BLaER1 treated with 17β-estradiol and CSF1 and Interleukin-3, amounts not matched to agents 10 nM and 100 nM (cell line): ENCODE measurements around the gene MPHOSPH8.
"Not testable (repeated sequence)": the region's sequence is repeated elsewhere in the genome, so short reads cannot be mapped to it uniquely, and the experiment has no call there.

Source experiments
- H3K27ac ChIP-seq, 11 experiments: shearing (Covaris generic); formaldehyde crosslinking; 2 replicates each; pipeline ENCODE4 v1.8.1; 2022
- H3K27me3 ChIP-seq, 11 experiments: shearing (Covaris generic); formaldehyde crosslinking; 2 replicates each; pipeline ENCODE4 v1.8.1; 2022
- H3K36me3 ChIP-seq, 11 experiments: shearing (Covaris generic); formaldehyde crosslinking; 2 replicates each; pipeline ENCODE4 v1.8.1; 2022
- H3K4me1 ChIP-seq, 10 experiments: shearing (Covaris generic); formaldehyde crosslinking; 2 replicates each; pipeline ENCODE4 v1.8.1; 2022
- H3K4me2 ChIP-seq, 11 experiments: shearing (Covaris generic); formaldehyde crosslinking; 2 replicates each; pipeline ENCODE4 v1.8.1; 2022
- H3K4me3 ChIP-seq, 10 experiments: shearing (Covaris generic); formaldehyde crosslinking; 2 replicates each; pipeline ENCODE4 v1.8.1; 2022
- H3K9ac ChIP-seq, 11 experiments: shearing (Covaris generic); formaldehyde crosslinking; 2 replicates each; pipeline ENCODE4 v1.8.1; 2022
- H3K9me3 ChIP-seq, 11 experiments: shearing (Covaris generic); formaldehyde crosslinking; replicated peaks in 1 of 11; 2 replicates each; pipeline ENCODE4 v1.8.1; 2022
- H4K20me1 ChIP-seq, 11 experiments: shearing (Covaris generic); formaldehyde crosslinking; 2 replicates each; pipeline ENCODE4 v1.8.1; 2022
- Cebpa-rat ChIP-seq, 11 experiments: shearing (Covaris generic); IDR thresholded peaks; 2 replicates each; pipeline ENCODE4 v1.8.1; 2022

The MPHOSPH8 gene

DNA sequence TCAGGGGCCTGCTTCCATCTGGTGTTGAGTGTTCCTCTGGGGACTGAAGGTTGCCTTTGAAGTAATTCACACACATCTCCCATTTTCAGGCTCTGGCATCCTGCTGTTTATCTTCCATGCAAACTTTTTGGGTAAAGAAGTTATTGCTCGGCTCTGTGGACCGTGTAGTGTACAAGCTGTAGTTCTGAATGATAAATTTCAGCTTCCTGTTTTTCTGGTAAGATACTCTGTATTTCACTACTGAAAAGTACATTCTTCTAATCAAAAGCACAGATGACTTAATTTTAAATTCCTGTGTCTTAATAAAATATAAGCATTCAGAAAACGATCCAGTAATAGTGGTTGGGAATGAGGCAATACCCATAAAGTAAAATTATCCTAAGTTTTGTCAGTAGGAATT lies 36.7 kb downstream of the MPHOSPH8 start:
- H3K9ac ChIP-seq = no peak overlapping the region
- H3K4me1 ChIP-seq = peaks cover 0 to 13% (median 9%) of the 10 kb centered on the region in 10 experiments; a peak in 7 of 20 replicates
- no peaks in the 10 kb centered on the region for H3K9me3 ChIP-seq
- no peak overlapping the region; a peak in 1 of 22 replicates for H3K27ac ChIP-seq
- H3K36me3 ChIP-seq = peaks cover 99 to 100% (median 100%) of the 10 kb centered on the region in 11 experiments
- H3K4me2 ChIP-seq = no peak overlapping the region; a peak in 4 of 22 replicates
- no peak overlapping the region for H3K4me3 ChIP-seq
- peaks cover 0 to 66% (median 31%) of the 10 kb centered on the region in 11 experiments; a peak in 17 of 22 replicates for H4K20me1 ChIP-seq
- TF ChIP-seq Cebpa-rat (IDR thresholded peaks at IDR 0.05) = no peak
- no peaks in the 10 kb centered on the region for H3K27me3 ChIP-seq

DNA sequence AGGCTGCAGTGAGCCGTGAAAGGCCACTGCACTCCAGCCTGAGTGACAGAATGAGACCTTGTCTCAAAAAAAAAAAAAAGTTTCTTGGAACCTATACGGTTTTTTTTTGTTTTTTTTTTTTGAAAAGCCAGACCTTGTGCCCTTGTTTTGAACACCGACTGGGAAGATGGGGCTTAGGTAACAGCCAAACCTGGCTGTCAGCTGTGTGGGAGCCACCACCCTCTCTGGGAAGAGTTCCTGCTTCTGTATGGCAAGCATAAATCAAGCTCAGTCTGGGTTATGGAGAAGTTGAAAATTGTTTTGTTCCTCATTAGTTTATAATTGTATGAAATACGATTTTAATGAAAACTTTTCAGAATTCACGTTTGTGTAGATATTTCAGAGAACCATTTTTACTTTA lies 39.5 kb downstream of the MPHOSPH8 start:
- Histone ChIP-seq H3K9ac (no peak overlapping the region), H3K27me3 (no peaks in the 10 kb centered on the region), H3K4me1 (peaks cover 0 to 18% (median 12%) of the 10 kb centered on the region in 10 experiments; a peak in 15 of 20 replicates), H3K27ac (no peak overlapping the region), H3K9me3 (no peaks in the 10 kb centered on the region), H3K36me3 (peaks cover 91 to 99% (median 98%) of the 10 kb centered on the region in 11 experiments), H3K4me2 (no peak overlapping the region), H4K20me1 (peaks cover 0 to 39% (median 18%) of the 10 kb centered on the region in 11 experiments; a peak in 15 of 22 replicates), H3K4me3 (no peak overlapping the region)
- no peak for TF ChIP-seq Cebpa-rat (IDR thresholded peaks at IDR 0.05)

DNA sequence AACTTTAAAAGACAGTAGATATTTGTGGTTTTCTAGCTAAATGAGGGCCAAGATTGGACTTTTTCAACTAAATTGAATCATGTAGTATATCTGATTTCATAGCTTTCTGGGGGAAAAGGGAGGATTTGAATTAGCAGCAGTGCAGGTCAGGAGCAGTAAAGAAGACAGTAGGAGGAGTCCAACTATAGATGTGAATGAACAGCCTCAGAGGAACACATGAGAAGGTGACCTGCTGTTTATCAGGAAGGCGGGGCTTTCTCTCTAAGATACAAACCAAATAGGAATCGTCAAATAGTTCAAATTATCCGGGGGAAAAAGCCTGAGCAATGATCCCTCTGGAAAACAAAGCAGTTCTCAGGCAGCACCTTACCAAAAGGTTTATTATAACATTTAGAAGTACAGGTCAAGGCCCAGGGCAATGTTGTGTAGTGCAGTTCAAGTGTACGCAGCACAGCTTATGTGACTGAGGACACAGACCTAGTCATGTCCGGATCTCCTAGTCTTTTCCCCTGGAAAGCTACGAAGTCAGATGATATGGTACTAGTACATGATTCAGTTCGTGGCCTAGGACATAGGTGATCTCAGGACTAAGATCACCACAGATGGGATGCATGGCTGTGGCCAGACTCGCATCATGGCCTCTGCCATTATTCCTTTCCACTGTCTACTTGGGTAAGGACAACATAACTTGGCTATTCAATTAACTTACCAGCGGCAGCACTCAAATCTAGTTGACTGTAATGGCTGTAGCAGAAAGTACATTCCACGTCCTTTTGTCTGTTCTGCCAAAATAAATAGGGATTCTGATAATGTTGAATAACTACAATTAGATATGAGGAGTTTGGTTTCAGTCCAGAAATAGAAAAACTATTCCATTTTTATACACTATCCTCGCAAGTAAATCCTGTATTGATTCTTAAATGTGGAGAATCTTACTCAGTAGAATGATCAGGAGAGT lies 40.3 kb downstream of the MPHOSPH8 start:
- no peak overlapping the region for H3K27ac ChIP-seq
- H4K20me1 ChIP-seq = peaks cover 0 to 39% (median 20%) of the 10 kb centered on the region in 11 experiments; a peak in 16 of 22 replicates
- no peak for TF ChIP-seq Cebpa-rat (IDR thresholded peaks at IDR 0.05)
- no peaks in the 10 kb centered on the region for H3K9me3 ChIP-seq
- H3K9ac ChIP-seq = no peak overlapping the region
- no peak overlapping the region for H3K4me2 ChIP-seq
- H3K36me3 ChIP-seq = peaks cover 88 to 99% (median 98%) of the 10 kb centered on the region in 11 experiments
- no peak overlapping the region for H3K4me3 ChIP-seq
- no peaks in the 10 kb centered on the region for H3K27me3 ChIP-seq
- H3K4me1 ChIP-seq = peaks cover 5 to 20% (median 14%) of the 10 kb centered on the region in 10 experiments; a peak in 16 of 20 replicates

DNA sequence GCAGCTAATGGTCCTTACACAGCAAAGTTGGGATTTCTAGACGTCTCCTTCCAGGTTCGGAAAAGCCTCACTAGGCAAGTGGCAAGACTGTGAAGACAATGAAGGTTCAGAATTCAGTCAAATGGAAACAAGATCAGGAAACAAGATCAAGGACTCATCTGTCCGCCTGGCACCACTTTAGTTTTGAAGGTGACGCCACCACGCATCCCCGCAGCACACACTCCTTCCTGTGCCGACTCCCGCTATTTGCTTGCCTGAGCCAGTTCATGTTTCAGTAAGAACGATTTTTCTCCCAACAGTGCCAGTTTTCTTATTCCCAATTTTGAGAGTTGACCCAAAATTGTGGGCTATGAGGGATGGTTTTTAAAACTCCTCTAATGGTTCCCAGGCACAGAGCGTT lies 41.4 kb downstream of the MPHOSPH8 start:
- Histone ChIP-seq H3K4me2 (no peak overlapping the region), H3K36me3 (peaks cover 84 to 98% (median 96%) of the 10 kb centered on the region in 11 experiments), H3K27ac (no peak overlapping the region), H4K20me1 (peaks cover 0 to 37% (median 17%) of the 10 kb centered on the region in 11 experiments; a peak in 16 of 22 replicates), H3K4me3 (no peak overlapping the region), H3K4me1 (peaks cover 10 to 21% (median 13%) of the 10 kb centered on the region in 10 experiments; a peak in 16 of 20 replicates), H3K9me3 (no peaks in the 10 kb centered on the region), H3K27me3 (no peaks in the 10 kb centered on the region), H3K9ac (no peak overlapping the region)
- no peak for TF ChIP-seq Cebpa-rat (IDR thresholded peaks at IDR 0.05)

DNA sequence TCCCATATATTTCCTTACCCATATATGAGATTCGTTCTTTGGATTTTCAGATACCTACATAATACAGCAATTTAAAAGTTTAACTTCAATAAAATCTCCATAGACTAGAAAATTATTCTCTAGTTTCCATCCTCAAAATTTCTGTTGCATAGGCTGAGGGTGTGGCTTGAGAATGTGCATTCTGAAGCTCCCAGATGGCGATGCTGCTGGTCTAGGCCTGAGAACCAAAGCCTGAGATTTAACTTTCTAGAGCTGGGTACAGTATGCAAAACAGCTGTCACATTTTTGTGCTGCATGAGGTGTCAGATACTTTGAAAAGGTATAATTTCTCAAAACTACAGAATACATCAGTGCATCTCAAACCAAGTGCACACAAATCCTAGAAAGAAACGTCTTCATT lies 42.7 kb downstream of the MPHOSPH8 start:
- Histone ChIP-seq H3K4me2 (no peak overlapping the region), H4K20me1 (peaks cover 0 to 38% (median 16%) of the 10 kb centered on the region in 11 experiments; a peak in 12 of 22 replicates), H3K9me3 (no peaks in the 10 kb centered on the region), H3K27me3 (no peaks in the 10 kb centered on the region), H3K27ac (no peak overlapping the region), H3K4me1 (peaks cover 0 to 21% (median 8%) of the 10 kb centered on the region in 10 experiments; a peak in 11 of 20 replicates), H3K36me3 (peaks cover 72 to 94% (median 83%) of the 10 kb centered on the region in 11 experiments), H3K9ac (no peak overlapping the region), H3K4me3 (no peak overlapping the region)
- TF ChIP-seq Cebpa-rat (IDR thresholded peaks at IDR 0.05) = no peak

DNA sequence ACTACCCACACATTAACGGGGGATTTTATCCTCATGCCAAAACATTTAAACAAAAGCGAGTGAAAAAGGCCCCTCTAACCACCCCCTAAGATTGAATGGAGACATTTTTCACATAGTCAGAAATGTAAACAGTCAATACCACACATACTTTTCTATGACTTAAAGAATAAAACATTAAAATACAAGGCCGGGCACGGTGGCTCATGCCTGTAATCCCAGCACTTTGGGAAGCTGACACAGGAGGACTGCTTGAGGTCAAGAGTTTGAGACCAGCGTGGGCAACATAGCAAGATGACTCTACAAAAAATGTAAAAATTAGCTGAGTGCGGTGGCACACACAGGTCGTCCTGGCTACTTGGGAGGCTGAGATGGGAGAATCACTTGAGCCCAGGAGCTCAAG lies 47.3 kb downstream of the MPHOSPH8 start:
- Histone ChIP-seq H3K4me1 (peaks cover 3 to 21% (median 8%) of the 10 kb centered on the region in 10 experiments; a peak in 12 of 20 replicates), H3K4me2 (no peak overlapping the region), H3K9me3 (no peaks in the 10 kb centered on the region), H3K27me3 (no peaks in the 10 kb centered on the region), H3K9ac (no peak overlapping the region), H3K4me3 (no peak overlapping the region), H4K20me1 (peaks cover 0 to 35% (median 20%) of the 10 kb centered on the region in 11 experiments; a peak in 15 of 22 replicates), H3K36me3 (peaks cover 39 to 66% (median 50%) of the 10 kb centered on the region in 11 experiments), H3K27ac (no peak overlapping the region)
- TF ChIP-seq Cebpa-rat (IDR thresholded peaks at IDR 0.05) = no peak

DNA sequence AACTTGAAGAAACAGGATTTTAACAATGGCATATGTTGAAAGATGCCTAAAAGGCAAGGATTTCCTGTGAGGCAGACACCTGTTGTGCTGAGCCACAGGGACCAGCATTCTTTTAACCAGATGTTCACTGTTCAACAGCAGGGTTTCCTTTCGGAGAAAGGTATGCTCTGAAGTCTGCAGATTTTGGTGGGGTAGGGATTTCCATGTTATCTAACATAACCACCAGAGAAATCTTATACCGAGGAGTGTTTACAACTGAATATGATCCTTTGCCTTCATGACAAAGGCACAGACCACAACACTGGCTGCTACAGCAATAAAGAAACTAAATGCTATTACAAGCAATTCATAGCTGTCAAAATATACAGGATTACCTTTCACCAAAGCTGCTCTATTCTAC lies 48.1 kb downstream of the MPHOSPH8 start:
- peaks cover 0 to 41% (median 25%) of the 10 kb centered on the region in 11 experiments; a peak in 15 of 22 replicates for H4K20me1 ChIP-seq
- H3K27me3 ChIP-seq = no peaks in the 10 kb centered on the region
- H3K4me3 ChIP-seq = no peak overlapping the region
- H3K4me1 ChIP-seq = peaks cover 3 to 21% (median 8%) of the 10 kb centered on the region in 10 experiments; a peak in 12 of 20 replicates
- TF ChIP-seq Cebpa-rat (IDR thresholded peaks at IDR 0.05) = no peak
- no peak overlapping the region for H3K4me2 ChIP-seq
- no peak overlapping the region for H3K27ac ChIP-seq
- H3K9ac ChIP-seq = no peak overlapping the region
- H3K9me3 ChIP-seq = no peaks in the 10 kb centered on the region
- peaks cover 32 to 64% (median 42%) of the 10 kb centered on the region in 11 experiments for H3K36me3 ChIP-seq

DNA sequence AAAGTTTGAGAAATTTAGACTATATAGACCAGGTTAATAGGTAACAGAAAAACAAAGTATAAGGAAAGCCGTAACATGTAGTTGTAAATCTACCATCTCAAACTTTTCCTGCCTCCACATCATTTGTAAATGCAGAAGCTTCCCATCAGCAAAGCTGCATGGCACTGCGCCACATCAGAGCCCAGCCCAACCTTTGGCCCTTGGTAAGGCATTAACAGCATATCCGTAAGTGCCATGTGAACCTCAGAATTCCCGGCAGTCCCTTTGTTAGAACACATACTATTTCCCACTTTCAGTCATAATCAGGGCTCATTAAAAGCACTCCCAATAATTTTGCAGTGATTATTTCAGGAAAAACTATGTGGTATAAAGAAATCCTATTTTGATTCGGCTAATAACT lies 51.6 kb downstream of the MPHOSPH8 start:
- H4K20me1 ChIP-seq = peaks cover 0 to 47% (median 21%) of the 10 kb centered on the region in 11 experiments; a peak in 16 of 22 replicates
- peaks cover 16 to 63% (median 36%) of the 10 kb centered on the region in 11 experiments; a peak in 19 of 22 replicates for H3K36me3 ChIP-seq
- H3K4me3 ChIP-seq = no peak overlapping the region
- TF ChIP-seq Cebpa-rat (IDR thresholded peaks at IDR 0.05) = no peak
- H3K27me3 ChIP-seq = no peaks in the 10 kb centered on the region
- H3K27ac ChIP-seq = no peak overlapping the region
- H3K9ac ChIP-seq = no peak overlapping the region
- no peaks in the 10 kb centered on the region for H3K9me3 ChIP-seq
- peaks cover 0 to 6% (median 0%) of the 10 kb centered on the region in 10 experiments; a peak in 1 of 20 replicates for H3K4me1 ChIP-seq
- no peak overlapping the region for H3K4me2 ChIP-seq

DNA sequence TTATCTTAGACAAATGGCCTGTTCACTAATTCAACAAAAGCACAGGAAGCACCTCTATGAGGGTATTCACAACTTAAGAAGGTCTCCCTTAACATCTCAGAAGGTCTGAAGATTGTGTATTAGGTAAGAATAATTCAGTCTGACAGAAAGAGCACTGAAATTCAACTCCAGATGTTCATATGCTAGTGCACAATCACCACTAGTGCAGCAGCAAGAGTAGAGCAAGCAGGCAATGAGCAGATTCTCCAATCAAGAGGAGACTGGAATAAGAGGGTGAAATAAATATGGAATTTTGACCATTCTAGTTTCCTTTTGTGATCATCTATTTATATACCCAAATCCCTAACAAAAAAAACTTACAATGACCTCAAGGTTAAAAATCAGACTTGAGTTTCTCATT lies 52.0 kb downstream of the MPHOSPH8 start:
- no peak overlapping the region for H3K27ac ChIP-seq
- peaks cover 20 to 67% (median 39%) of the 10 kb centered on the region in 11 experiments; a peak in 19 of 22 replicates for H3K36me3 ChIP-seq

DNA sequence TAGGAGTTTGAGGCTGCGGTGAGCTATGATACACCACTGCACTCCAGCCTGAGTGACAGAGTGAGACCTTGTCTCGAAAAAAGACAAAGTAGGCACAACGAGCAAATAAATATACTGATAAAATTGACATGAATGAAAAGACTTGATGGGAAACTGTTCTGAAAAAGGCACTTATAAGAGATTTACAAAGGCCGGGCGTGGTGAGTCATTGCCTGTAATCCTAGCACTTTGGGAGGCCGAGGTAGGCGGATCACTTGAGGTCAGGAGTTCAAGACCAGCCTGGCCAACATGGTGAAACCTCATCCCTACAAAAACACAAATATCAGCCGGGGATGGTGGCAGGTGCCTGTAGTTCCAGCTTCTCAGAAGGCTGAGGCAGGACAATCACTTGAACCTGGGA lies 58.0 kb downstream of the MPHOSPH8 start:
- not testable (repeated sequence) for H3K4me2 ChIP-seq, H3K4me3 ChIP-seq, H3K9ac ChIP-seq, H3K4me1 ChIP-seq, H3K27ac ChIP-seq, H3K9me3 ChIP-seq, H3K27me3 ChIP-seq
- peaks cover 42 to 99% (median 70%) of the 10 kb centered on the region in 11 experiments; a peak in 21 of 22 replicates for H3K36me3 ChIP-seq
- H4K20me1 ChIP-seq = peaks cover 0 to 35% (median 6%) of the 10 kb centered on the region in 11 experiments; a peak in 10 of 22 replicates

More for the DNA sequence above, 52.0 kb downstream of the MPHOSPH8 start:
- Histone ChIP-seq H3K9ac (no peak overlapping the region), H3K4me3 (no peak overlapping the region), H3K4me1 (peaks cover 0 to 6% (median 0%) of the 10 kb centered on the region in 10 experiments; a peak in 1 of 20 replicates), H3K9me3 (no peaks in the 10 kb centered on the region), H4K20me1 (peaks cover 0 to 51% (median 20%) of the 10 kb centered on the region in 11 experiments; a peak in 16 of 22 replicates), H3K4me2 (no peak overlapping the region), H3K27me3 (no peaks in the 10 kb centered on the region)
- no peak for TF ChIP-seq Cebpa-rat (IDR thresholded peaks at IDR 0.05)
